Measurements from ENCODE around the gene HERC2. TPM values are rescaled to one million over a fixed set of nuclear protein-coding genes. Genes with fewer than 3 reads are reported as not detected.

Gene HERC2
- polyA plus RNA-seq, 1 of the 3 experiments (the other 2 are of a cell fraction): 22.3 TPM

DNA sequence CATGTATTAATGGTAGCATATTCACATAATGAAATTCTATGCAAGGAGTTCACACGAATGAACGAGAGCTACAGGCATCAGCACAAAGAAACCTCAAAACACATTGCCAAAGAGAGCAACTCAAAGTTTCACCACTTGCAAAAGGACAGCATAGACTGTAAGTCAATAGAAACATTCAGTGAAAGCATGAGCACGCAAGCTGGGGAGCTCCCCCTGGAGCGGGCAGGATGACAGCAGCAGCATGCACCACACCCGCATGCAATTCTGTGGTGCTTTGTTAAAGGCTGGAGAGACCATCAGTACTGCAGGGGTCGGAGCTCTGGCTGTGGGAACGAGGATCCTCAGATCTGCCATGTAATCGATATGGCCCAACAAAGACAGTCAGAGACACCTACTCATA, 241.6 kb downstream of the HERC2 start (continued):
- TF ChIP-seq, protein P1, sequence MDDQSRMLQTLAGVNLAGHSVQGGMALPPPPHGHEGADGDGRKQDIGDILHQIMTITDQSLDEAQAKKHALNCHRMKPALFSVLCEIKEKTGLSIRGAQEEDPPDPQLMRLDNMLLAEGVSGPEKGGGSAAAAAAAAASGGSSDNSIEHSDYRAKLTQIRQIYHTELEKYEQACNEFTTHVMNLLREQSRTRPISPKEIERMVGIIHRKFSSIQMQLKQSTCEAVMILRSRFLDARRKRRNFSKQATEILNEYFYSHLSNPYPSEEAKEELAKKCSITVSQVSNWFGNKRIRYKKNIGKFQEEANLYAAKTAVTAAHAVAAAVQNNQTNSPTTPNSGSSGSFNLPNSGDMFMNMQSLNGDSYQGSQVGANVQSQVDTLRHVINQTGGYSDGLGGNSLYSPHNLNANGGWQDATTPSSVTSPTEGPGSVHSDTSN (IDR thresholded peaks at IDR 0.05): no peak
- TF ChIP-seq EP300 (IDR thresholded peaks at IDR 0.05; ENCODE audit: borderline replicate concordance in 1 of 2, low read depth in 1 of 2, low read length in 1 of 2) (no peak), TAF1 (IDR thresholded peaks at IDR 0.05; ENCODE audit: borderline replicate concordance, low read depth, low read length) (no peak), FOXJ3 (CRISPR knock-in tag; IDR thresholded peaks at IDR 0.05) (no peak), POLR2AphosphoS5 (IDR thresholded peaks at IDR 0.05; ENCODE audit: low read depth, low read length) (no peak), SMC3 (IDR thresholded peaks at IDR 0.05; ENCODE audit: low read depth, low read length) (no peak)

DNA sequence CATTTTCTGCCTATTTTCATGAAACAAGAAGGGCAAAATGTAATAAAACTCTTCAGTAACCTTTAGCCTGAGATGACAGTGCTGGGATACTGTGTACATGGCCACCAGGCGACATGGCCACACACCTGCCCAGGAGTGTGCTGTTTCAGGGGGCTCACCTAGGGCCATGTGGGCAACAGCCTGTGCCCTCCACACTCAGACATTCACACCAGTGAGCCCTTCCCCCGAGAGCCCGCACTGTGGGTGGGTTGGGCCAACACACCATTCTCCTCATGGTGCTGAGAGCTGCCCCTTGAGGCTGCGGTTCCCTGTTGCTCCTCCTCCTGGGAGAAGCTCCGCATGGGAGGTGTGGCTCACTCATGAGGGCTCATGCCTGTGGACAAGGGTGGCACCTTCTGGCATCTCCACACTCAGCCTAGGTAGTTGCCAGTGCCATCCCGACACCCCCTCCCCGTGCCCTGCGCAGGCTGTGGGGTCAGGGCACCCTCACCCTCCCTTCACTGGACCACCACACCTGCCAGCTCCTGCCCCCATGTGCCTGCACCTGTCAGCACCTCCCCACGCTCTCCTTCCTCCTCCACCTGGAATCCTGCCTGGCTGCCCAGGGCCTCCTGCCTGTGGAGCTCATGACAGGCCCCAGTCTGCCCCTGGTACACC, 242.5 kb downstream of the HERC2 start:
- H3K4me2 ChIP-seq: no peak overlapping the region
- no peak overlapping the region for H3K9ac ChIP-seq
- no peaks in the 10 kb centered on the region for H3K4me1 ChIP-seq (ENCODE audit: control insufficient read depth in 1 of 2, insufficient read depth in 2 of 2, low read depth in 1 of 2, low read length in 1 of 2)
- 38% methylated on average over 9 of the region's 9 CpGs for WGBS (ENCODE audit: low lambda C conversion rate)
- CTCF ChIA-PET: interaction anchor here (0.7 to 1.9 kb wide), 4 partner anchors 11 to 58 kb away, joined by 3 to 10 read pairs (median 6); partner anchors contain the start of gene OCA2
- H3K4me3 ChIP-seq (ENCODE audit: low read depth in 2 of 2, low read length in 1 of 2): no peak overlapping the region
- H3K27ac ChIP-seq (ENCODE audit: low read depth in 2 of 2, low read length in 1 of 2): no peak overlapping the region
- no peak for TF ChIP-seq RAD21 (IDR thresholded peaks at IDR 0.05; ENCODE audit: low read length)
- TF ChIP-seq YY1 (IDR thresholded peaks at IDR 0.05; ENCODE audit: low read depth): no peak
- TF ChIP-seq FOXJ3 (CRISPR knock-in tag; IDR thresholded peaks at IDR 0.05): no peak
- TF ChIP-seq EP300 (IDR thresholded peaks at IDR 0.05; ENCODE audit: borderline replicate concordance in 1 of 2, low read depth in 1 of 2, low read length in 1 of 2): no peak
- TF ChIP-seq MEF2A (IDR thresholded peaks at IDR 0.05; ENCODE audit: borderline replicate concordance, low read depth): no peak
- TF ChIP-seq JUND (IDR thresholded peaks at IDR 0.05): no peak
- H3K36me3 ChIP-seq (replicated peaks in 1 of 2; ENCODE audit: control insufficient read depth in 1 of 2, insufficient read depth in 2 of 2, low read length in 1 of 2): no peaks in the 10 kb centered on the region
- no peaks in the 10 kb centered on the region for H3K9me2 ChIP-seq
- POLR2A ChIA-PET: no interaction called here
- no peaks in the 10 kb centered on the region for H3K9me3 ChIP-seq
- H3K79me2 ChIP-seq (ENCODE audit: insufficient read depth): no peaks in the 10 kb centered on the region
- H2AFZ ChIP-seq (ENCODE audit: low read depth): no peak overlapping the region
- H3F3A ChIP-seq (replicated peaks; ENCODE audit: insufficient read depth): no peaks in the 10 kb centered on the region
- H4K20me1 ChIP-seq (ENCODE audit: insufficient read depth): no peaks in the 10 kb centered on the region
- no peak for DNase-seq
- H3K27me3 ChIP-seq (ENCODE audit: insufficient read depth): no peaks in the 10 kb centered on the region

DNA sequence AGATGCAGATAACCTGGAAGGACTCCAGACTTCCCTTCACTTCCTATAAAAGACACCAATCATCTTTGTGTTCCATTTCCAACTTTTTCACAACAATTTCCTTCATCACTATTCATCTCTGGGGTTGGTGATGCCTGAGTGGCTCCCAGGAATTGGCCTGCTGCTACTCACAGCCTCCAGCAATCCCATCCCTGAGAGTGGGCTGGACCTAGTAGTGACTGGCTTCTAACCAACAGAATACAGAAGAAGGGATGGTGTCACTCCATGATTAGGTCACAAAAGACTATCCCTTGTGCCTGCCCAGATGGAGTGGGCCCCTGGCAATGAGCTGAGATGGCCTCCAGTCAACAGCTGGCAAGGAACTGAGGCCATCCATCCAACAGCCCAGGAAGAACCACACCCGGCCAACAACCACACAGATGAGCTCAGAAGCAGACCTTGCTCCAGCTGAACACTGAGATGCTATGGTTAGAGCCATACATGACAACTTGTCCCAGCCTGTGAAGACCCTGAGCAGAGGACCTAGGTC, 243.7 kb downstream of the HERC2 start:
- CTCF ChIA-PET: interaction anchor here (0.9 kb wide), 1 partner anchor 21 kb away, joined by 3 read pairs; the partner anchor contains the start of gene OCA2
- H3K4me2 ChIP-seq: no peak overlapping the region
- no peak overlapping the region for H3K4me3 ChIP-seq (ENCODE audit: low read depth in 2 of 2, low read length in 1 of 2)
- POLR2A ChIA-PET: no interaction called here
- no peak for TF ChIP-seq FOXJ3 (CRISPR knock-in tag; IDR thresholded peaks at IDR 0.05)
- TF ChIP-seq EZH2phosphoT487 (IDR thresholded peaks at IDR 0.05; ENCODE audit: borderline replicate concordance, low read depth): no peak
- TF ChIP-seq REST (IDR thresholded peaks at IDR 0.05; ENCODE audit: low read depth, low read length): no peak
- TF ChIP-seq SIN3A (IDR thresholded peaks at IDR 0.05; ENCODE audit: borderline replicate concordance, low read depth, low read length): no peak
- no peak overlapping the region for H2AFZ ChIP-seq (ENCODE audit: low read depth)
- H3K9ac ChIP-seq: no peak overlapping the region
- no peaks in the 10 kb centered on the region for H3K79me2 ChIP-seq (ENCODE audit: insufficient read depth)
- no peaks in the 10 kb centered on the region for H3K9me2 ChIP-seq
- H4K20me1 ChIP-seq (ENCODE audit: insufficient read depth): no peaks in the 10 kb centered on the region
- H3K4me1 ChIP-seq (ENCODE audit: control insufficient read depth in 1 of 2, insufficient read depth in 2 of 2, low read depth in 1 of 2, low read length in 1 of 2): no peaks in the 10 kb centered on the region
- H3K9me3 ChIP-seq: no peaks in the 10 kb centered on the region
- H3K27me3 ChIP-seq (ENCODE audit: insufficient read depth): no peaks in the 10 kb centered on the region
- no peaks in the 10 kb centered on the region for H3F3A ChIP-seq (replicated peaks; ENCODE audit: insufficient read depth)
- WGBS (ENCODE audit: low lambda C conversion rate): no CpG with 5 or more reads among the region's 1 CpG
- H3K36me3 ChIP-seq (replicated peaks in 1 of 2; ENCODE audit: control insufficient read depth in 1 of 2, insufficient read depth in 2 of 2, low read length in 1 of 2): no peaks in the 10 kb centered on the region
- no peak for DNase-seq
- H3K27ac ChIP-seq (ENCODE audit: low read depth in 2 of 2, low read length in 1 of 2): no peak overlapping the region

All from SK-N-SH (cell line).